HG03095 (cell line): ENCODE results near the gene COX8C.

ENCODE experiments used
- ATAC-seq: cut with Tn5 transposase; IDR thresholded peaks from one replicate; pipeline ENCODE4 v1.9.1; 2021; ENCODE audit warnings: moderate library complexity; ENCODE audit not compliant: unreplicated experiment

The COX8C gene, protein sequence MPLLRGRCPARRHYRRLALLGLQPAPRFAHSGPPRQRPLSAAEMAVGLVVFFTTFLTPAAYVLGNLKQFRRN

GRCh38 chr14:93346926-93347721 is at the start of gene COX8C:
TSS of gene COX8C (plus strand) at chr14:93347182. CDS start at chr14:93347269, 87 bp downstream.
- ATAC-seq = no peak

DNA sequence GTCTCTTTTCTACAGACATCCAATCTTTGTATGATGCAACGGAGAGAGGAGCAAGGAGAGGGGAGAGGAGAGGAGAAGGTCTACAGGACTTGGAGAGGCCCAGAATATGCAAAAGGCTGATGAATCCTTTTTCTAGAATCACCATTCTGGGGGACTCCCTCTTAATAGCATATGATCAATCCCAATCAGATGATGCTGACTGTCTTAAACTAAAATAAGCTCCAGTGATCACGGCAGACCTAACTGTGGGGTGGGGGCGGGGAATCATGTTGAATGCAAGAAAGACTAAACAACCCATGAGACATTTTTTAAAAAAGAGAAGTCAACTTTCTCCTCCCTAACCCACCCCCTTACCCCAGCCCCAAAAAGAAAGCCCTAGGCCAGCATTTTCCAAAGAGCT is 47.6 kb upstream of the COX8C start:
- ATAC-seq = no peak

DNA sequence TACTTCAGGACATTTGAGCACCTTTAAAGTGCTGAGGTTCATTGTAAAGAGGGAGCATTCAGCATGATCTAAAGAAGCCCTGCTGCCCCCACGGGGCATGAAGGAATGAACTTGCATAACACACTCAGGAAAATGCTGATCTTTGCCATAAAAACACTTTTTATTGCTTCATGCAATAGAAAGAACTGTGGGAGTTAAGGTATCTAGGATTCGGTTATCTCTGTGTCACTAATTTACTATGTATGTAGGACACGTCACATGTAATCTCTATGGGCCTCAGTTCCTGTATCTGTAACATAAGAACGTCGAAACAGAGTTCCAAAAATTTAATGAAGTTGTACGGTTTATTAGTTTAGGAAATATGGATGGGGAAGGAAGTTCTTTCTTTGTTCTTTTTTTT is 47.1 kb upstream of the COX8C start:
- ATAC-seq = no peak

GRCh38 chr14:93301821-93302447 is 45.0 kb upstream of the COX8C start:
- no peak for ATAC-seq

DNA sequence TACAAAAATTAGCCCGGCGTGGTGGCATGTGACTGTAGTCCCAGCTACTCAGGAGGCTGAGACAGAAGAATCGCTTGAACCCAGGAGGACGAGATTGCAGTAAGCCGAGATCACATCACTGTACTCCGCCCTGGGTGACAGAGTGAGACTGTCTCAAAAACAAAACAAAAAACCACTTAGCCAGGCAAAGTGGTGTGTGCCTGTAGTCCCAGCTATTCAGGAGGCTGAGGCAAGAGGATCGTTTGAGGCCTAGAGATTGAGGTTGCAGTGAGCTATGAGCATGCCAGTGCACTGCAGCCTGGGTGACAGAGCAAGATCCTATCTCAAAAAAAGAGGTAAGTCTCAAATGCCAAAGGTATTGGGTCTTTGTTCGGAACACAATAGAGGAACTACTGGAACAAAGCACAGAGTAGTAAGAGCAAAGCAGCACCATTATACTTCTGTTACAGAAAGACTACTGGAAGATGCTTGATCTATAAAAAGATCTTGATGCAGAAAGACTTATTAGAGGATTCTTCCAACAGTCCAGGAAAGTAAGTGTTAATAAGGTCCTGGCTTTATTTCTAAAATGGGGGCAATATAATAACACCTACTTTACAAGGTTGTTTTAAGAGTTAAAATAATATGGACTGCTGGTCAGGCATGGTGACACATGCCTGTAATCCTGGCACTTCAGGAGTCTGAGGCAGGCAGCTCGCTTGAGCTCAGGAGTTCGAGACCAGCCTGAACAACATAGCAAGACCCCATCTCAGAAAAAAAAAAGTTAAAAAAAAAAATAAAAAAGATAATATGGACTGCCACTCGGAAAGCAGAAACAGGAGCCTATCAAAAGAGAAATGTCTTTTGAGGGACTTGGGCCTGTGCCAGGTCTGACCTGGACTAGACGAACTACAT is 44.0 kb upstream of the COX8C start:
- ATAC-seq = no peak

DNA sequence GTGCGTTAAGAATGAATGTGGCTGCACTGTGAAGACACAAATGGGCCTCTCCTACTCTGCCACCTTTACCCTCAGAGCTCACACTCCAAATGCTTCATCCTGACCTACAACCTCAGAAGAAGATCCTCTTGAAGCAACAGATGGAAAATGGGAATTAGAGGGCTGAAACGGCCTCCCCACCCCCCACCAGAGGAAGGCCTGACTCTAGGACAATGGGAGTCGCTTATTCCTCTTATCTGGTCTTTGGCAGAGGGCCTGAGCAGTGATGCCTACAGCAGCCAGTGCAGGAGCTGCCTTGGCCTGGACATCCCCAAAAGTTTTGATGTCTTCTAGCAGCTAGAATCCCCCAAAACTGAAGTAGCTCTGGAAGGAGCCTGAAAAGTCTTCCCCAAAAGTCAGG is 43.3 kb upstream of the COX8C start:
- ATAC-seq = no peak

GRCh38 chr14:93304771-93305170 is 42.2 kb upstream of the COX8C start:
- ATAC-seq = no peak

- no peak for ATAC-seq
Measured at GRCh38 chr14:93305725-93306418, 41.1 kb upstream of the COX8C start.

GRCh38 chr14:93306812-93307211 is 40.2 kb upstream of the COX8C start:
- ATAC-seq = no peak

DNA sequence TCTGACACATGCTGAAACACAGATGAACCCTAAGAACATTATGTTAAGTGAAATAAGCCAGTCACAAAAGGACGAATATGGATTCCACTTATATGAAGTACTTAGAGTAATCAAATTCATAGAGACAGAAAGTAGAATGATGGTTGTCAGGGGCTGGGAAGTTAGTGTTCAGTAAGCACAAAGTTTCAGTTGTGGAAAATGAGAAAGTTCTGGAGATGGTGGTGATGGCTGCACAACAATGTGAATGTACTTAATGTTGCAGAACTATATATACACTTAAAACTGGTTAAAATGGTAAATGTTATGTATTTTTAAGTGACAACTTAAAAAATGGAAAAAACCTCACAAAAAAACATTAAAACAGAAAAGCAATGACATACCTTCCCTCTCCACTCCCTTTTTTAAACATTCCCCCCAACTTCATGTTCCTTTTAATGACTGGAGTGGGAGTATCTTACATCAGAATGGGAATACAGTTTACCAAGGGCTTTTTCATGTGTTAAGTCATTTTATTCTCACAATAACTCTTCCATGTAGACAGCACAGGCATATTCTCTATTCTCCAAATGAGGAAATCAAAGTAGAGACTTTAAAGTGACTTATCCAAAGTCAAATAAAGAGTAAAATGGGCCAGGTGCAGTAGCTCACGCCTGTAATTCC is 38.2 kb upstream of the COX8C start:
- ATAC-seq = no peak

GRCh38 chr14:93309427-93309966 is 37.5 kb upstream of the COX8C start:
- ATAC-seq = no peak

GRCh38 chr14:93311082-93311481 is 35.9 kb upstream of the COX8C start:
- no peak for ATAC-seq

GRCh38 chr14:93315575-93315974 is 31.4 kb upstream of the COX8C start:
- no peak for ATAC-seq

GRCh38 chr14:93316716-93317115 is 30.3 kb upstream of the COX8C start:
- no peak for ATAC-seq

- ATAC-seq = no peak
Measured at GRCh38 chr14:93317210-93317874, 29.6 kb upstream of the COX8C start.

DNA sequence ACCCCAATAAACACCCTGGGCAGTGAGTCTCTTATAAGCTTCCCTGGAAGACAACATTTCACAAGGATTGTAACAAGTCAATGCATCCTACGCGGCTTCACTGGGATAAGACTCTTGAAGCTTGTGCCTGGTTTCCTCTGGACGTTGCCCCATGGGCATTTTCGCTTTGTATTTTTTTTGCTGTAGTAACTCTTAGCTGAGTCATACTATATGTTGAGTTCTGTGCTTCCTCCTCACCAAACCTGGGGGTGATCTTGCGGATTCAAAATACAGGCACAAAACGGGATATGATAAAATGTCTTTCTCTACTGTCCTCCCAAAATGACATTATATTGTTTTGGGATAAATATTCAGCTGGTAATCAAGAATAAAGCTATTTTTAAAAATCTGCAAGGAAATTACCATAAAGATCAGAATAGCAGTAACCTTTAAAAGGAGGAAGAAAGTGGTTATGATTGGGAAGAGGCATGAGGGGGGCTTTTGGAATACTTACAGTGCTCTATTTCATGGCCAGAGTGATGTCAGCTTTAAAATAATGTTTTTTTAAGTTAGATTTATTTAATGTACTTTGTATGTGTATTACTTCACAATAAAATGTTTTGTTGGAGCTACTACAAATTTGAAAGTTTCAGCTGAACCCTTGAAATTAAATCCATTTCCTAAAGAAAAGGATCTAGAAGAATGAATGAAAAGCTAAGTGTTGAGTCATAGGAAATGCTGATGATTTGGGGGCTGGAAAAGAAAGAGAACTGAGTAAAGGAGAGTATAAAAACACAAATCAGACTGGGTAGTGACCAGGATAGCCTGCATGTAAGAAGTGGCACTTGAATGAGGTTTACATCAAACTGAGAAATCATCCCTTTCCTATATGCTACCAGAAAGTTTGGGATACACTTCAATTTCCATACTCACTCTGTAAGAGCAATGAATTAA is 28.8 kb upstream of the COX8C start:
- no peak for ATAC-seq

- no peak for ATAC-seq
Measured at GRCh38 chr14:93318927-93319326, 28.1 kb upstream of the COX8C start.

DNA sequence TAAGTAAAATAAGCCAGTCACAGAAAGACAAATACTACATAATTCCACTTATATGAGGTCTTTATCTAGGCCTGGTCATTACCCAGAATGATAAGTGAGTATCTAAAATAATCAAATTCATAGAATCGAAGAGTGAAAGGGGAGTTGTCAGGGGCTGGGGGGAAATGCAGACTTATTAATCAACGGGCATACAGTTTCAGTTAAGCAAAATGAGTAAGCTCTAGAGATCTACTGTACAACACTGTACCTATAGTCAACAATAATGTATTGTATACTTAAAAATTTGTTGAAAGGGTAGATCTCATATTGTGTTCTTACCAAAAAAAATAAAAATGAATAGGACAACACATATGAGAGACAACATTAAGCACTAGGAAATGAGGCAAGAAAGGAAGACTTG is 27.5 kb upstream of the COX8C start:
- peak; percentile 29 for ATAC-seq
